Mucosa of descending colon (tissue), 3 donors: Measurements from ENCODE around the gene SBDS. TPM values are rescaled to one million over a fixed set of nuclear protein-coding genes. Genes with fewer than 3 reads are reported as not detected.

Source experiments
- ATAC-seq: fragments of 200-7000 bp; cut with Tn5 transposase; one replicate; pipeline ENCODE4 v1.9.1; 2020; ENCODE audit warnings: mild to moderate bottlenecking, moderate library complexity
- DNase-seq, 3 donors: peaks; one replicate each; pipeline ENCODE4 v3.0.0-alpha.2; 2020
- H3K36me3 ChIP-seq: fragments of 200-600 bp; one replicate; pipeline ENCODE4 v1.8.0; 2021; ENCODE audit warnings: low read depth, mild to moderate bottlenecking
- H3K4me1 ChIP-seq: fragments of 200-600 bp; one replicate; pipeline ENCODE4 v1.8.0; 2021; ENCODE audit warnings: low read depth, mild to moderate bottlenecking
- H3K4me3 ChIP-seq: fragments of 200-600 bp; one replicate; pipeline ENCODE4 v1.8.0; 2021; ENCODE audit warnings: mild to moderate bottlenecking
- H3K9me3 ChIP-seq: fragments of 200-600 bp; one replicate; pipeline ENCODE4 v1.8.0; 2021; ENCODE audit warnings: mild to moderate bottlenecking
- intact Hi-C, 2 donors: fragments of 100-400 bp; cut with DNase I in 1 of 2; cut with micrococcal nuclease in 1 of 2; formaldehyde crosslinking; loops; one replicate each; pipeline versions ENCODE4 v1.11.0 to v1.11.1; 2022; cut with DNase I, micrococcal nuclease
- total RNA-seq, 3 donors: library from RNA; stranded (reverse); fragmentation: NEBNext Ultra II Directional in 2 of 3; extraction: Animal tissue kit (Norgen Biotek cat#: 25700) in 2 of 3; gene quantifications; one replicate each; pipeline versions ENCODE4 v1.2.1 to v1.2.4, GENCODE V29; 2021 to 2023
- TF ChIP-seq, protein P1 (sequence below): fragments of 200-600 bp; IDR thresholded peaks from one replicate; pipeline ENCODE4 v1.8.0; 2022; ENCODE audit warnings: antibody characterized with exemption, mild to moderate bottlenecking
- donor health status: DM: no; HTN: no; CAD: no; lungs with moderate emphysema.
- donor health status: DM: no; HTN: no; CAD: no.
- donor health status: DM: no; HTN: yes; CAD: no.

Gene SBDS
- total RNA-seq, 3 donors from 2014 or later: 129 to 153 (median 134) TPM

GRCh38 chr7:66960192-66960591 lies 35.2 kb downstream of the SBDS start:
- DNase-seq: no peak
- no peak overlapping the region for H3K4me3 ChIP-seq
- no peaks in the 10 kb centered on the region for H3K4me1 ChIP-seq
- intact Hi-C loops: no loop called here
- no peak for ATAC-seq
- TF ChIP-seq, protein P1, sequence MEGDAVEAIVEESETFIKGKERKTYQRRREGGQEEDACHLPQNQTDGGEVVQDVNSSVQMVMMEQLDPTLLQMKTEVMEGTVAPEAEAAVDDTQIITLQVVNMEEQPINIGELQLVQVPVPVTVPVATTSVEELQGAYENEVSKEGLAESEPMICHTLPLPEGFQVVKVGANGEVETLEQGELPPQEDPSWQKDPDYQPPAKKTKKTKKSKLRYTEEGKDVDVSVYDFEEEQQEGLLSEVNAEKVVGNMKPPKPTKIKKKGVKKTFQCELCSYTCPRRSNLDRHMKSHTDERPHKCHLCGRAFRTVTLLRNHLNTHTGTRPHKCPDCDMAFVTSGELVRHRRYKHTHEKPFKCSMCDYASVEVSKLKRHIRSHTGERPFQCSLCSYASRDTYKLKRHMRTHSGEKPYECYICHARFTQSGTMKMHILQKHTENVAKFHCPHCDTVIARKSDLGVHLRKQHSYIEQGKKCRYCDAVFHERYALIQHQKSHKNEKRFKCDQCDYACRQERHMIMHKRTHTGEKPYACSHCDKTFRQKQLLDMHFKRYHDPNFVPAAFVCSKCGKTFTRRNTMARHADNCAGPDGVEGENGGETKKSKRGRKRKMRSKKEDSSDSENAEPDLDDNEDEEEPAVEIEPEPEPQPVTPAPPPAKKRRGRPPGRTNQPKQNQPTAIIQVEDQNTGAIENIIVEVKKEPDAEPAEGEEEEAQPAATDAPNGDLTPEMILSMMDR: no peak
- H3K36me3 ChIP-seq: no peaks in the 10 kb centered on the region
- H3K9me3 ChIP-seq: no peaks in the 10 kb centered on the region

DNA sequence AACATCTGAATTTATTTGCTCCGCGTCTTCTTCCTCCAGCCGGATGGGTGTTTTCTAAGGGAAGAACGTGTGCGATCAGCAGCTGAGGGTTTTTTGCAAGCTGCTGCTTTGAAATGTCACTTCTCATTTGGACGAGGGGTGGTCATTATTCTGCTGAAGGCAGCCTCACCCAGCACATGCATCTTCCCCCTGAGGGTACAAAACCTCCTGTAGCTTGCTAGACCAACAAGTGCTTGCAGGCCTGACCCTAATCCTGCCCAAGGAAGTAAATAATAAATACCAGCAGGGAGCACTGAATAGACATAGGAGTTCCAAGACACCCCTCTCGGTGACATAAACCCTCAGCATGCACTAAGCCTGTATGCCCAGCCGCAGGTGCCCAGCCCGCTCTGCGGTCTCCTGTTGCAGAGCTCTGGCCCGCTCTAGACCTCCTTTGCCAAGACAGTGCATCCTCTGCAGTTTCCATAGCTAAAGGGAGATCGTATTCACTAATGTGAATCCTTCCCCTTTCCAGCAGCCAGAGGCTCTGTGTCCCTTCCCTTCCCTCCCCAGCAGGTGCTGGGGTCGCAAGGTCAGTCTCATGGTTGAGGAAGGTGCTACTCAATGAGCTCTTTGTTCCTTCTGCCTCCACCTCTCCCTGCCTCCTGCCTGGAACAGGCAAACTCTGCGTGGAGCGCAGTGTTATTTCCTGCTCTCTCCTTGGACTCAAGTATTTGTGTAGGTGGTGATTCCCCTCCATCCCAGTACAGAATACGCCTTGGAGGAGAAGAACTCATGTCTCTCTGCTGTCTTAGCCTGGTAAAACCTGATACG lies 36.6 kb downstream of the SBDS start:
- Histone ChIP-seq H3K36me3 (no peaks in the 10 kb centered on the region), H3K4me3 (no peak overlapping the region), H3K4me1 (no peaks in the 10 kb centered on the region), H3K9me3 (no peaks in the 10 kb centered on the region)
- ATAC-seq (peak; percentile 93), DNase-seq (peak in 2 of 3 donors; percentile 30 to 59)
- TF ChIP-seq, protein P1: no peak
- intact Hi-C loops: no loop called here

- H3K36me3 ChIP-seq: peaks cover 3% of the 10 kb centered on the region
- DNase-seq (no peak), ATAC-seq (no peak)
- H3K9me3 ChIP-seq: no peaks in the 10 kb centered on the region
- TF ChIP-seq, protein P1: no peak
- intact Hi-C loops: no loop called here
- H3K4me3 ChIP-seq: no peak overlapping the region
- H3K4me1 ChIP-seq: no peaks in the 10 kb centered on the region
These were observed 37.6 kb downstream of the SBDS start for GRCh38 chr7:66957595-66958290.

GRCh38 chr7:66953044-66953427 lies 42.4 kb downstream of the SBDS start:
- ATAC-seq (no peak), DNase-seq (no peak)
- Histone ChIP-seq H3K4me1 (peaks cover 3% of the 10 kb centered on the region), H3K9me3 (no peaks in the 10 kb centered on the region), H3K36me3 (peaks cover 3% of the 10 kb centered on the region), H3K4me3 (no peak overlapping the region)
- TF ChIP-seq, protein P1: no peak
- intact Hi-C loops: no loop called here

GRCh38 chr7:66952343-66953043 lies 42.9 kb downstream of the SBDS start:
- peaks cover 3% of the 10 kb centered on the region for H3K36me3 ChIP-seq
- peaks cover 6% of the 10 kb centered on the region for H3K4me1 ChIP-seq
- TF ChIP-seq, protein P1: no peak
- no peaks in the 10 kb centered on the region for H3K9me3 ChIP-seq
- ATAC-seq (peak; percentile 91), DNase-seq (no peak)
- intact Hi-C loops: no loop called here
- H3K4me3 ChIP-seq: no peak overlapping the region
